ENCODE measurements around the gene AFAP1. TPM values are rescaled to one million over a fixed set of nuclear protein-coding genes. Genes with fewer than 3 reads are reported as not detected.

The AFAP1 gene
- total and polyA plus RNA-seq, 2 of the 8 experiments (the other 6 are each of a cell fraction or from before 2014, with no cell fraction given), result 3.6 to 18.2 TPM

DNA sequence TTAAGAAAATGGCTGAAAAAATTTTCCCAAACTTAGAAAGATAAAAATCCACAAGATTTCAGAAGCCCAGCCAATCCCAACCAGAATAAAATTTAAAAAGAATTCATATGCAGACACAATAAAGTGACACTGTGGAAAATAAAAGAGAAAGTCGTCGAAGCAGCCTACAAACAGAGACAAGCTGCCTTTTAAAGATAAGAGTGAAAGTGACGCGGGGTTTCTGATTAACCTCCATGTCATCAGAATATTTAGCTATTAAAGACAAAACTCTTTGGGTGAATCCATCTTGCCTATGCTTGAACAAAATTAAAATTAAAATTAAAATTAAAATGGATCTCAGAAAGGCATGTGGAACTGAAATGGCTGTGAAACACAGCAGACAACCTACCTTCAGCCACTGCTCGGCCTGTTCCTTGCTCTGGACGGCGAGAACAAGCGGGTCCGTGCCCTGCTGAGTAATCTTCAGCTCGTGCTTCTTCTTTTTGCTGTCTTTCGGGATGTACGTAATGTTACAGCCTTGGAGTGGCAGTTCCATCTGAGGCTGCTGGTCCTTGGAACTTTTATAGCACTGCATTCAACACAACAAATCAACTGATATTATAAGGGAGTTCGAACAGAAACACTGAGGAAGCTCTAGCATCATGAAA lies 101.4 kb downstream of the AFAP1 start:
- H4K91ac ChIP-seq (replicated peaks; ENCODE audit: insufficient read length, low read length), result no peak overlapping the region
- H2BK120ac ChIP-seq (replicated peaks; ENCODE audit: low read depth, low read length), result no peak overlapping the region
- H2BK15ac ChIP-seq (ENCODE audit: low read length), result no peak overlapping the region
- H2BK5ac ChIP-seq (ENCODE audit: low read depth, low read length), result no peak overlapping the region
- no peak overlapping the region for H3K18ac ChIP-seq (ENCODE audit: extremely low read depth, low read length)
- no peak overlapping the region for H4K5ac ChIP-seq (ENCODE audit: insufficient read length, low read depth, low read length)
- H2AK5ac ChIP-seq (ENCODE audit: low read depth, low read length), result no peak overlapping the region
- no peaks in the 10 kb centered on the region for H3K79me2 ChIP-seq (ENCODE audit: control insufficient read depth in 1 of 2, insufficient read depth in 2 of 2, low read length in 2 of 2)
- H3K27ac ChIP-seq (ENCODE audit: low read depth, low read length), result no peak overlapping the region
- WGBS, 2 experiments (ENCODE audit: extremely low coverage in 1 of 2, insufficient coverage in 1 of 2, insufficient read length in 1 of 2, insufficient replicate concordance in 2 of 2, low coverage in 1 of 2, low lambda C conversion rate in 2 of 2, missing lambda C conversion rate in 1 of 2), result 93% methylated on average over 13 of the region's 13 CpGs; no CpG with 5 or more reads in 1 of the 2 experiments
- no peaks in the 10 kb centered on the region for H3K27me3 ChIP-seq (replicated peaks in 1 of 4; ENCODE audit: control insufficient read depth in 3 of 4, extremely low read depth in 1 of 4, insufficient read depth in 3 of 4, low read length in 3 of 4)
- H3K4me3 ChIP-seq (ENCODE audit: extremely low read depth in 1 of 4, insufficient read depth in 2 of 4, low read depth in 3 of 4, low read length in 4 of 4), result no peak overlapping the region
- H4K20me1 ChIP-seq (replicated peaks in 1 of 2; ENCODE audit: control insufficient read depth in 1 of 2, insufficient read depth in 2 of 2, low read length in 2 of 2), result peaks cover 0 to 2% of the 10 kb centered on the region in 2 experiments
- DNase-seq (ENCODE audit: low read depth in 1 of 2, low spot score in 2 of 2) (no peak), FAIRE-seq (no peak)
- no peaks in the 10 kb centered on the region; the same call in 1 of the 2 replicates for H3K23me2 ChIP-seq (ENCODE audit: low read depth, low read length)
- ChIA-PET CTCF (ENCODE audit: partially characterized antibody) (interaction anchor here (0.9 to 1.6 kb wide), 3 partner anchors 12 to 38 kb away, joined by 3 to 6 read pairs (median 3); no protein-coding TSS in a partner anchor), POLR2A (ENCODE audit: partially characterized antibody) (interaction anchor here (1.2 kb wide), 1 partner anchor 91 kb away, joined by 3 read pairs; no protein-coding TSS in a partner anchor)
- peaks cover 0 to 3% (median 0%) of the 10 kb centered on the region in 4 experiments; a peak in 1 of 7 replicates for H3K4me1 ChIP-seq (replicated peaks in 1 of 4; ENCODE audit: control insufficient read depth in 3 of 4, insufficient read depth in 4 of 4, low read length in 3 of 4)
- H3K4ac ChIP-seq (replicated peaks; ENCODE audit: insufficient read length, low read depth, low read length), result no peak overlapping the region
- no peak overlapping the region for H4K8ac ChIP-seq (ENCODE audit: extremely low read depth, insufficient read depth, low read length)
- no peak overlapping the region for H3K56ac ChIP-seq (replicated peaks; ENCODE audit: insufficient read length, low read depth, low read length)
- no peak overlapping the region for H2AFZ ChIP-seq (ENCODE audit: low read length)
- no peaks in the 10 kb centered on the region; the same call in 1 of the 2 replicates for H3K79me1 ChIP-seq (ENCODE audit: low read depth, low read length)
- no peaks in the 10 kb centered on the region for H3K36me3 ChIP-seq (ENCODE audit: control insufficient read depth in 2 of 4, insufficient read depth in 4 of 4, low read length in 3 of 4)
- H3K23ac ChIP-seq (ENCODE audit: insufficient read length), result no peak overlapping the region
- H3K4me2 ChIP-seq (ENCODE audit: insufficient read depth in 1 of 2, low read depth in 2 of 2, low read length in 2 of 2), result no peak overlapping the region
- H2BK20ac ChIP-seq (ENCODE audit: low read length), result no peak overlapping the region
- H3K9ac ChIP-seq (replicated peaks in 1 of 4; ENCODE audit: extremely low read depth in 1 of 4, low read depth in 3 of 4, low read length in 3 of 4), result no peak overlapping the region
- no peak overlapping the region for H2BK12ac ChIP-seq (ENCODE audit: low read depth, low read length)
- H3K14ac ChIP-seq (ENCODE audit: insufficient read length), result no peak overlapping the region
- H3K9me3 ChIP-seq (ENCODE audit: insufficient read depth in 2 of 2, low read depth in 1 of 2, low read length in 1 of 2), result no peaks in the 10 kb centered on the region
- TF ChIP-seq ASH2L (IDR thresholded peaks at IDR 0.05; ENCODE audit: low read length) (no peak), ZNF274 (IDR thresholded peaks at IDR 0.05; ENCODE audit: borderline replicate concordance, extremely low read depth, low read length) (no peak), MAFK (IDR thresholded peaks at IDR 0.05; ENCODE audit: low read depth, low read length) (no peak), HDAC6 (IDR thresholded peaks at IDR 0.05; ENCODE audit: low read depth, low read length) (no peak), CEBPB (IDR thresholded peaks at IDR 0.05; ENCODE audit: low read depth, low read length) (no peak), SP2 (IDR thresholded peaks at IDR 0.05; ENCODE audit: low read length) (no peak), NRF1 (IDR thresholded peaks at IDR 0.05; ENCODE audit: low read depth, low read length) (no peak), SP1 (IDR thresholded peaks at IDR 0.05; ENCODE audit: low read depth, low read length) (no peak)

Measured in H1 (cell line).